GM12892 (cell line): ENCODE results near the gene UHMK1.
A peak's percentile ranks its signal among the peaks of the same experiment; 100 is the strongest.
"Not testable (repeated sequence)": the region's sequence is repeated elsewhere in the genome, so short reads cannot be mapped to it uniquely, and the experiment has no call there.

Source experiments
- DNase-seq: peaks from one replicate; pipeline ENCODE4 v3.0.0; 2011; ENCODE audit not compliant: insufficient read length
- FAIRE-seq: peaks from 2 replicates; lab custom pipeline; 2011; peaks lifted over from hg19 to GRCh38; lab: Jason Lieb, UNC
- POLR2A ChIP-seq: IDR thresholded peaks from 2 replicates; pipeline ENCODE4 v1.6.1; 2011; ENCODE audit warnings: low read depth, low read length, control low read depth
- POLR2AphosphoS5 ChIP-seq: IDR thresholded peaks from 2 replicates; pipeline ENCODE4 v1.6.1; 2011; ENCODE audit warnings: low read depth, low read length, control low read depth
- TAF1 ChIP-seq: IDR thresholded peaks from 2 replicates; pipeline ENCODE4 v1.6.1; 2011; ENCODE audit warnings: low read depth, mild to moderate bottlenecking, control low read depth, low read length, borderline replicate concordance

UHMK1 gene

GRCh38 chr1:162560303-162561036, 62.9 kb downstream of the UHMK1 start:
- TF ChIP-seq TAF1 (no peak), POLR2AphosphoS5 (no peak), POLR2A (no peak)
- DNase-seq = no peak
- FAIRE-seq = no peak

GRCh38 chr1:162561037-162561615, 63.5 kb downstream of the UHMK1 start:
- FAIRE-seq (peak; percentile 97), DNase-seq (peak; percentile 83)
- peak; percentile 42; the same call in 1 of the 2 replicates for TF ChIP-seq POLR2AphosphoS5
- no peak for TF ChIP-seq POLR2A
- peak; percentile 56; the same call in 1 of the 2 replicates for TF ChIP-seq TAF1

- FAIRE-seq (peak; percentile 5), DNase-seq (peak; percentile 31)
- TF ChIP-seq TAF1 = no peak
- peak; percentile 79 for TF ChIP-seq POLR2A
Observed at GRCh38 chr1:162561616-162562469, 64.2 kb downstream of the UHMK1 start, which contains the start of gene UAP1. TSS of gene UAP1 (plus strand) at chr1:162561722. CDS start at chr1:162566069, 4,347 bp downstream.

- no peak for TF ChIP-seq TAF1
- no peak for TF ChIP-seq POLR2AphosphoS5
- TF ChIP-seq POLR2A = no peak
- FAIRE-seq (peak; percentile 60), DNase-seq (no peak)
Observed at GRCh38 chr1:162562470-162562828, 64.8 kb downstream of the UHMK1 start.

GRCh38 chr1:162564762-162565218, 67.2 kb downstream of the UHMK1 start:
- FAIRE-seq (no peak), DNase-seq (no peak)
- no peak for TF ChIP-seq POLR2A

GRCh38 chr1:162565460-162565859, 67.8 kb downstream of the UHMK1 start:
- no peak for TF ChIP-seq POLR2A
- TF ChIP-seq POLR2AphosphoS5 = no peak
- no peak for TF ChIP-seq TAF1
- no peak for FAIRE-seq
- DNase-seq = no peak

- no peak for DNase-seq
- no peak for FAIRE-seq
- TF ChIP-seq TAF1 (no peak), POLR2A (no peak), POLR2AphosphoS5 (no peak)
Observed at GRCh38 chr1:162566870-162567269, 69.3 kb downstream of the UHMK1 start.

- FAIRE-seq = no peak
- DNase-seq = no peak
- no peak for TF ChIP-seq TAF1
- TF ChIP-seq POLR2AphosphoS5 = no peak
- no peak for TF ChIP-seq POLR2A
Observed at GRCh38 chr1:162568802-162569201, 71.2 kb downstream of the UHMK1 start.

GRCh38 chr1:162570718-162571117, 73.1 kb downstream of the UHMK1 start:
- FAIRE-seq = no peak

GRCh38 chr1:162571121-162571520, 73.5 kb downstream of the UHMK1 start:
- not testable (repeated sequence) for FAIRE-seq

More at GRCh38 chr1:162570718-162571117, 73.1 kb downstream of the UHMK1 start:
- TF ChIP-seq POLR2AphosphoS5 = no peak
- no peak for TF ChIP-seq POLR2A
- no peak for TF ChIP-seq TAF1
- DNase-seq = no peak

GRCh38 chr1:162571696-162572095, 74.1 kb downstream of the UHMK1 start:
- FAIRE-seq (no peak), DNase-seq (no peak)
- TF ChIP-seq POLR2A (no peak), TAF1 (no peak), POLR2AphosphoS5 (no peak)

More at GRCh38 chr1:162571121-162571520, 73.5 kb downstream of the UHMK1 start:
- not testable (repeated sequence) for DNase-seq

GRCh38 chr1:162573136-162573535, 75.5 kb downstream of the UHMK1 start:
- DNase-seq = no peak
- TF ChIP-seq TAF1 = no peak
- no peak for TF ChIP-seq POLR2A
- no peak for TF ChIP-seq POLR2AphosphoS5
- no peak for FAIRE-seq
